Activated CD4-positive, alpha-beta memory T cell treated with anti-CD3 and anti-CD28 coated beads for 36 hours (primary cell): ENCODE data around the gene ANK3. TPM values are rescaled to one million over a fixed set of nuclear protein-coding genes. Genes with fewer than 3 reads are reported as not detected.

ENCODE experiments used
- CTCF ChIA-PET: fragments of 350-600 bp; sonication (Branson Sonifier 250); formaldehyde crosslinking; loops from one replicate; lab custom pipeline; 2021; ENCODE audit warnings: antibody characterized with exemption, inconsistent platforms; lab: Charles Lee
- POLR2A ChIA-PET: fragments of 350-600 bp; sonication (Branson Sonifier 250); formaldehyde crosslinking; loops from one replicate; lab custom pipeline; 2021; ENCODE audit warnings: antibody characterized with exemption; lab: Charles Lee
- DNase-seq: peaks from one replicate; pipeline ENCODE4 v3.0.0-alpha.2; 2020
- H3K27ac Mint-ChIP-seq: one replicate; pipeline ENCODE4 v1.8.0; 2021; ENCODE audit warnings: mixed read lengths
- H3K27me3 Mint-ChIP-seq: one replicate; pipeline ENCODE4 v1.8.0; 2021; ENCODE audit warnings: mixed read lengths
- H3K36me3 Mint-ChIP-seq: one replicate; pipeline ENCODE4 v1.8.0; 2021; ENCODE audit warnings: mixed read lengths
- H3K4me1 Mint-ChIP-seq: one replicate; pipeline ENCODE4 v1.8.0; 2021; ENCODE audit warnings: low read depth, mixed read lengths
- H3K4me3 Mint-ChIP-seq: one replicate; pipeline ENCODE4 v1.8.0; 2021; ENCODE audit warnings: mild to moderate bottlenecking, mixed read lengths
- H3K9me3 Mint-ChIP-seq: one replicate; pipeline ENCODE4 v1.8.0; 2021; ENCODE audit warnings: mixed read lengths
- intact Hi-C: fragments of 100-400 bp; cut with micrococcal nuclease; formaldehyde crosslinking; loops from one replicate; pipeline ENCODE4 v1.15.1; 2023
- total RNA-seq, 2 experiments: library from RNA; stranded (reverse); gene quantifications; one replicate each; pipeline ENCODE4 v1.2.3, GENCODE V29; 2021

Gene ANK3
- total RNA-seq, 2 experiments from 2014 or later = 18.5 to 21.2 TPM

DNA sequence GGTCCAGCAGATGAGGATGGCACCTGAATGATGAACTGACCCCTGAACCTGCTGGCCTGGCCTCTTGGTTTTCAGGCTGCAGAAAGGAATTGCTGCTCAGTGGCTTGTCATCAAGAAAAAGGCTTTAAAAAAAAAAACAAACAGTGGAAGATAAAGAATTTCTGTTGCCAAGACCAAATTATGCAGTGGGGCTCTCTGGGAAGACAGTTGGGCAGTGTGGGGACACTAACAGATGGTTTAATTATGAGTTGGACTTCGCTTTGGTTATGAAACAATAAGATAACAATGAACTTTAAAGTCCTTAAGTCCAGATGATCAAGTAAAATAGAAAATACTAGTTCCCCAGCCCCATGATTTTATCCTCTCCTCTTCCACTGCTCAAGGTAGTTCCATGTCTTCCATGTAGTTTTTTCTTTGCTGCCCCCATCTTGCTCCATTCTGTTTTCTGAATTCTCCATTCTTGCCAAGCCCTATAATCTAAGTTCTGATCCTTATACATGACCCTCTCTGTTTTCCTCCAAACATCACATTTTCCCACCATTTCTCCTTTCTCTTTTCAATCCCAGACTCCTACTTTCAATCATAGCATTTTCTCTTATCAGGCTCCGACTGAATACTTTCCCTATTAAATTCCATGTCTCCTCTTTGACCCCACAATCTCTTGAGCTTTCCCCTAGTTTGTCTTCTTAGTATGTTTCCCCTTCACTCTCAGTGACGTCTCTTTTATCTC, 52.6 kb downstream of the ANK3 start:
- no peak overlapping the region for H3K27ac Mint-ChIP-seq
- H3K36me3 Mint-ChIP-seq = no peaks in the 10 kb centered on the region
- H3K27me3 Mint-ChIP-seq = no peaks in the 10 kb centered on the region
- H3K9me3 Mint-ChIP-seq = no peaks in the 10 kb centered on the region
- ChIA-PET POLR2A (no interaction called here), CTCF (no interaction called here)
- no peak overlapping the region for H3K4me3 Mint-ChIP-seq
- intact Hi-C loops = no loop called here
- no peak for DNase-seq
- peaks cover 5% of the 10 kb centered on the region for H3K4me1 Mint-ChIP-seq

DNA sequence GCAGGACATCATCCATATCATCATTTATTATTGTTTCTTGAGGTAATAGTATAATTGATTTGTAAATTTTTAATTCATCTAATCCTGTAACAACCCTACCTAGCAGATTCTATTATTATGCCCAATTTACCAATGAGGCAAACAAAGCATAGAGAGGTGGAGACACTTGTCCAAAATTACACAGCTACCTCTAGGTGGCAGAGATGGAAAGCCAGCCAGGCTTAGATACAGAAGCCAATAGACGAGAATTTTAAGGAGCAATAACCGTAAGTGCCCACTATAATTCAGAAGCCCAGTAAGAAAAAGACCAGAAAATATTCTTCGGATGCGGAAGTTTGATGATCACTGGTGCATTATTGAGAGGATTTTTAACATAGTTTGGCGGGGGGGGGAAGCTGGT, 54.0 kb downstream of the ANK3 start:
- peaks cover 2% of the 10 kb centered on the region for H3K4me1 Mint-ChIP-seq
- intact Hi-C loops = no loop called here
- no peaks in the 10 kb centered on the region for H3K27me3 Mint-ChIP-seq
- H3K27ac Mint-ChIP-seq = no peak overlapping the region
- POLR2A ChIA-PET = no interaction called here
- H3K9me3 Mint-ChIP-seq = no peaks in the 10 kb centered on the region
- no peak overlapping the region for H3K4me3 Mint-ChIP-seq
- no peak for DNase-seq
- CTCF ChIA-PET = no interaction called here
- no peaks in the 10 kb centered on the region for H3K36me3 Mint-ChIP-seq

DNA sequence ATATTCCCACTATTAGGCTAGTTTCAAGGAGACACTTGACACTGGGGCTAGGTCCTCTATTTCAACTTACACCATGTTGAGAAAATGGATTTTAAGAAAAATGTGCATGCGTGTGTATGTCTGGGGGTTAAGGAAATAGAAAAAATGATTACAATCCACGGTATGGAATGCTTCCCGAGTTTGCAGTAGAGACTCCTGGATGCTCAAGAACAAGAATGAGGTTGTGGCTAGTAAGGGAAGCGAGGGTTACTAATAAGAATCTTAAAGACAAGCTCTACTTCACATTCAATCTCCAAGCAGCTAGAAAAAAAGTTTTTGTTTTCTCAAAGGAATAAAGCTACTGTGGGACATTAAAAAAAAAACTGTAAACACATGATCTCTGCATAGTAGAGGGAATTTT, 54.7 kb downstream of the ANK3 start:
- no peak overlapping the region for H3K27ac Mint-ChIP-seq
- no peak overlapping the region for H3K4me3 Mint-ChIP-seq
- H3K9me3 Mint-ChIP-seq = peaks cover 5% of the 10 kb centered on the region
- no peaks in the 10 kb centered on the region for H3K4me1 Mint-ChIP-seq
- intact Hi-C loops = no loop called here
- H3K27me3 Mint-ChIP-seq = no peaks in the 10 kb centered on the region
- no peaks in the 10 kb centered on the region for H3K36me3 Mint-ChIP-seq
- ChIA-PET POLR2A (no interaction called here), CTCF (no interaction called here)
- no peak for DNase-seq

DNA sequence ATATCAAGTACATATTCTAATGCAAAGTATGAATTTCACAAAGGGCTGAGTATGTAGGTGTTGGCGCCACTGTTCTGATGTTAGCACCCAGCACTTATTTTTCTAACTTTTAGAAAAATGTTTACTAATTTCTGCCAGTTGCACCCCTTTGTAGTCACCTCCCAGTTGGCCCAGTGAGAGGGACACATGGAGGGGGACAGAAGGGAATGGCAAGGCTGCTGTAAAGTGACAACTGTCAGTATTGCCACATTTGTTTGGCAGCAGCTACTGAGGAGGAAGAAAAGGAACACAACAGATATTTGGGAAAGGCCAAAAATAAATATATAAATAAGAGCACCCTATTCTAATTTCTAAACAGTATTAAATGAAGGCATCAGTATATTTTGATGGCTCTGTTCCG, 57.3 kb downstream of the ANK3 start:
- intact Hi-C loops = no loop called here
- H3K27ac Mint-ChIP-seq = no peak overlapping the region
- H3K9me3 Mint-ChIP-seq = peaks cover 12% of the 10 kb centered on the region
- CTCF ChIA-PET = no interaction called here
- no peaks in the 10 kb centered on the region for H3K4me1 Mint-ChIP-seq
- no peaks in the 10 kb centered on the region for H3K36me3 Mint-ChIP-seq
- H3K27me3 Mint-ChIP-seq = no peaks in the 10 kb centered on the region
- no peak for DNase-seq
- POLR2A ChIA-PET = no interaction called here
- H3K4me3 Mint-ChIP-seq = no peak overlapping the region

DNA sequence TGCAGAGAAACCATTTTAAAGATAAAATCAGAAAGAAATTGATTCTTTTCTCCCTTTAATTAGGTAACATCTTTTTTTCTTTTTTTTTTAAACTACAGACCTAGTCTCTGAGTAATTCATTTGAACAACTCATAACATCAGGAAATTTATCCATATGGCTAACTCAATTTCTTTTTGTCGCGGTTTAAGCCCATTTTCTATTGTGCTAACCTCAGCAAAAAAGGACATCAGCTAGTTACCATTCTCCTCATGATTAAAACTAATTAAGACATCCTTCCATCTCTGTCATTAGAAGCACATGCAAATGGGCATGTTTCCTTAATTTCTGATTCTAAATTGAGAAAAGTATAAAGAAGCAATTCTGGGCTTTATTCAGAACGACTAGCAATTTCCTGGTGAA, 57.8 kb downstream of the ANK3 start:
- Mint-ChIP-seq H3K9me3 (peaks cover 12% of the 10 kb centered on the region), H3K27ac (no peak overlapping the region), H3K36me3 (no peaks in the 10 kb centered on the region), H3K4me1 (no peaks in the 10 kb centered on the region), H3K4me3 (no peak overlapping the region), H3K27me3 (no peaks in the 10 kb centered on the region)
- CTCF ChIA-PET = no interaction called here
- DNase-seq = no peak
- POLR2A ChIA-PET = no interaction called here
- intact Hi-C loops = no loop called here

DNA sequence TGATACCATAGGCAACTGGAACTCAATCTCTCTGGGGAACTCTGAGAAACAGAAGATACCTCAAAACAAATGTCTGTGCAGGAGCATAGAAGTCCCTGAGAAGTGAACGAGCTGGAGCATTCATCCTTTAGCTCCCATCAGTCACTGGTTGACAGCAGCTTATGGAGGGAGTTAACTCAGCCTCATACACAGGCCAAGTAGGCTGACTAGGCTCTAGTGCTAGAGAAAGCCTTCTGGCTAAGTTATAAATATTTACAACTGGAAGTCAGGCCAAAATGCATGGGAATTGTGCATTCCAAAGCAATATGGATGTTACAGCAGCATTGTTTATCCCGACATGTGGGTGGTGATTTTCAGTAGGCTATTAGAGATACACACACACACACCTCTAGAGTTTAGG, 66.5 kb downstream of the ANK3 start:
- Mint-ChIP-seq H3K36me3 (no peaks in the 10 kb centered on the region), H3K9me3 (no peaks in the 10 kb centered on the region), H3K27me3 (no peaks in the 10 kb centered on the region), H3K4me3 (no peak overlapping the region), H3K27ac (no peak overlapping the region), H3K4me1 (no peaks in the 10 kb centered on the region)
- intact Hi-C loops = no loop called here
- ChIA-PET POLR2A (no interaction called here), CTCF (no interaction called here)
- no peak for DNase-seq

DNA sequence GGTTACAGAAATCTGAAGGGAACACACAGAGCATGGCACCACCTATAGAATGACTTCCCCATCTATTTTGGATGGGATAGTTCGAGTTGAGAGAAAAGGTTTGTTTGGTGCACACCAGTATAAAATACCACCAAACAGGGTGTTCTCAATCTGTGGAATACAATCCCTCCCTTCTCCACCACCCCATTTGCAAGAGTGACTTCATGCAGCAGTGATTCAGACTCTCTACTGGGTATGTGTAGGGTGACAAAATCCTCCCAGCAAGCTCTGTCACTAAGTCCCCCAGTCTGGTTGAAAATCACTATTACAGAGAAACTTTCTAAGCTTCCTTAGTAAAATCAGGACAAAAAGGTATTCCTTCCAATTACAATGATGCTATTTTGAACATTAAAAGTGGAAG, 69.0 kb downstream of the ANK3 start:
- CTCF ChIA-PET = no interaction called here
- POLR2A ChIA-PET = no interaction called here
- Mint-ChIP-seq H3K9me3 (no peaks in the 10 kb centered on the region), H3K27ac (no peak overlapping the region), H3K27me3 (no peaks in the 10 kb centered on the region), H3K4me3 (no peak overlapping the region), H3K36me3 (no peaks in the 10 kb centered on the region), H3K4me1 (peaks cover 5% of the 10 kb centered on the region)
- intact Hi-C loops = no loop called here
- no peak for DNase-seq

DNA sequence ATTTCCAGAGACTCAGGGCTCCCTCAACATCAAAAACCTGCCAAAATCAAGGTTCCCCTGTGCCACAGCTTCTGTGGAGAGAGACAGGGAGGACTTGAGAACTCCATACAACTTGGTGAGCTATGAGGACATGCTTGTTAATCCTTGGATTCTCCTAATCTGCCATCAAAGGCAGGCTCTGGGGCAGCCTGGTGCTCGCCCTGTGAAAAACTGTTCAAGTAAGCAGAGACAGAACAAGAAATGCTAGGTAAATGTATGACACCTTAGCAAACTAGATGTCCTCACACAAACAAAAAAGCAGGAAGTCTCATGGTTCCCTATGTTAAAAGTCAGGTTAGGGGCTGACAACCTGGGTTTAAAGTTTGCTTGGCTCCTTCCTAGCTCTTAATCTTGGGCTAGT, 73.6 kb downstream of the ANK3 start:
- intact Hi-C loops = no loop called here
- CTCF ChIA-PET = no interaction called here
- Mint-ChIP-seq H3K4me1 (peaks cover 29% of the 10 kb centered on the region), H3K27ac (no peak overlapping the region), H3K9me3 (no peaks in the 10 kb centered on the region), H3K27me3 (no peaks in the 10 kb centered on the region), H3K4me3 (no peak overlapping the region), H3K36me3 (no peaks in the 10 kb centered on the region)
- no peak for DNase-seq
- POLR2A ChIA-PET = interaction anchor here (0.6 kb wide), 1 partner anchor 42 kb away, joined by 3 read pairs; no protein-coding TSS in a partner anchor

DNA sequence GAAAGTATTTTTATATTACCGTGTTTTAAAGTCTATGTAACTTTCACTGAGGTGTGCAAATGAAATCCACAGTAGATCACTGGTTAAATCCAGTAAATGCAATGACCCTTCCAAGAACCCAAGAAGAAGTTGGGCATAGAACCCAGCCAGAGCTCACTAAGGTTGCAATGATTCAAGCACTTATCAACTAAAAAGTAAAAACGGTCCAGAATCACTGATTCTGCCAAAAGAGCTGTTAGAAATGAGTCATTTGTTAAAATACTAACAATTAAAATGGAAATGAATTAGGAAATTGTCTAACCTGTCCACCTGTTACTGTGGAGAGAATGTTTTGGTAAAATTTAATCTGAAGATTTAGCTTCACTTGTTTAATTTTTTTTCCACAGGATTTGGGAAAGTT, 74.4 kb downstream of the ANK3 start:
- POLR2A ChIA-PET = interaction anchor here (0.6 kb wide), 1 partner anchor 43 kb away, joined by 3 read pairs; no protein-coding TSS in a partner anchor
- H3K4me1 Mint-ChIP-seq = peaks cover 29% of the 10 kb centered on the region
- H3K4me3 Mint-ChIP-seq = no peak overlapping the region
- H3K9me3 Mint-ChIP-seq = no peaks in the 10 kb centered on the region
- no peaks in the 10 kb centered on the region for H3K27me3 Mint-ChIP-seq
- CTCF ChIA-PET = interaction anchor here (1.1 kb wide), 1 partner anchor 105 kb away, joined by 3 read pairs; no protein-coding TSS in a partner anchor
- no peaks in the 10 kb centered on the region for H3K36me3 Mint-ChIP-seq
- intact Hi-C loops = no loop called here
- no peak overlapping the region for H3K27ac Mint-ChIP-seq
- DNase-seq = no peak

DNA sequence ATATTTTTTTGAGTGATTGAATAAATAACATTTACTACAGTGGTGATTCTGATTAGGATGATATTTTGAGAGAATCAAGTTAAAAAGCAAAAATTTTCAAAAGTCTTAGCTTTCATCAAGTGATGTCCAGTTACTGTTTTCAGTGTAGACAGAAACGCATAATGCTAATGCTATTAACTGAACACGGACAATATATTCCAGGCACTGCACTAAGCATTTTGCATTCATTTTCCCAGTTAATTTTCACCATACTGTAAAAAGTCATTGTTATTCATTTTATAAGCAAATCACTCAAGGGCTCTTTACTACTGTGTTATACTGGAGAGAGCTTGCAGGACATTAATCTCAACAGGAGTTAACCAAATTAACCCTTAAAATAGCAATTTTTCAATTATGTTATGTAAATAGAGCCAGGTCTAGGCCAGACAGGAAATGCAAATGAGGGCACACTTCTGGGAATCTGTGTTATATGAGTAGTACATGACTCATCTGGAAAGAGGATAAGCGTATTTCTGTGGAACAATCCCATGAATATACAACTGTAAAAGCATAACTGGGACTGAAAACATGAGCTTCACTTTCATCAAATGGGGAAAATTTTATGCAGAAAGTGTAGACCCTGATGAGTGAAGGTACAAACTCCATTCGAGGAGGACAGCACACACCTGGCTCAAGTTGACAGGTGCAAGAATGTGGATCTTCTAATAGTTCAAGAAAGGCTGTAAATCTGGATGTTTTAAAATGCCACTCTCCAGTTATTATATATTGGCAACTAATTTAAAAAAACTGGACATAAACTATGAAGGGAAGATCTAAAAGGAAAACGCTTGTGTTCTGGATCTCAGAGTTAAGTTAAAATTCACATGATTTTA, 75.4 kb downstream of the ANK3 start:
- H3K4me1 Mint-ChIP-seq = peaks cover 32% of the 10 kb centered on the region
- no peak for DNase-seq
- POLR2A ChIA-PET = no interaction called here
- H3K36me3 Mint-ChIP-seq = no peaks in the 10 kb centered on the region
- H3K27me3 Mint-ChIP-seq = no peaks in the 10 kb centered on the region
- no peaks in the 10 kb centered on the region for H3K9me3 Mint-ChIP-seq
- H3K4me3 Mint-ChIP-seq = no peak overlapping the region
- intact Hi-C loops = no loop called here
- CTCF ChIA-PET = interaction anchor here (1.1 kb wide), 1 partner anchor 104 kb away, joined by 3 read pairs; no protein-coding TSS in a partner anchor
- no peak overlapping the region for H3K27ac Mint-ChIP-seq

DNA sequence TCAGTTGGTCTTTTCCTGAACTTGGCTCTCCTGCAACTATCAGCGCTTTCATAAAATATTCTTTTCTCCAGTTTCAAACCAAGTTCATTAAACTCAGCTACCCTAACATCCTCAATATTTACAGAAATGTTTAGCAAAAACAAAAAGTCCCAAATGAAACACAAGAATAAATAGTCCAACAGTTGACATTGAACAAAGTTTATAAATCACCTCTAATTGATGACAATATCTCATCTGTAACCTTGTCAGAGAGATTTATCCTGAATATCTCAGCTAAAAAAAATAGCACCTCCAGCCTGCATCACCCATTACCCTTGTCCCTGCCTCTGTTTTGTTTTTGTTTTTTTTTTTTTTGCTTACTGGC, 76.1 kb downstream of the ANK3 start:
- intact Hi-C loops = no loop called here
- DNase-seq = no peak
- ChIA-PET CTCF (no interaction called here), POLR2A (no interaction called here)
- peaks cover 33% of the 10 kb centered on the region for H3K4me1 Mint-ChIP-seq
- no peaks in the 10 kb centered on the region for H3K36me3 Mint-ChIP-seq
- H3K27ac Mint-ChIP-seq = no peak overlapping the region
- H3K27me3 Mint-ChIP-seq = no peaks in the 10 kb centered on the region
- H3K9me3 Mint-ChIP-seq = no peaks in the 10 kb centered on the region
- H3K4me3 Mint-ChIP-seq = no peak overlapping the region

DNA sequence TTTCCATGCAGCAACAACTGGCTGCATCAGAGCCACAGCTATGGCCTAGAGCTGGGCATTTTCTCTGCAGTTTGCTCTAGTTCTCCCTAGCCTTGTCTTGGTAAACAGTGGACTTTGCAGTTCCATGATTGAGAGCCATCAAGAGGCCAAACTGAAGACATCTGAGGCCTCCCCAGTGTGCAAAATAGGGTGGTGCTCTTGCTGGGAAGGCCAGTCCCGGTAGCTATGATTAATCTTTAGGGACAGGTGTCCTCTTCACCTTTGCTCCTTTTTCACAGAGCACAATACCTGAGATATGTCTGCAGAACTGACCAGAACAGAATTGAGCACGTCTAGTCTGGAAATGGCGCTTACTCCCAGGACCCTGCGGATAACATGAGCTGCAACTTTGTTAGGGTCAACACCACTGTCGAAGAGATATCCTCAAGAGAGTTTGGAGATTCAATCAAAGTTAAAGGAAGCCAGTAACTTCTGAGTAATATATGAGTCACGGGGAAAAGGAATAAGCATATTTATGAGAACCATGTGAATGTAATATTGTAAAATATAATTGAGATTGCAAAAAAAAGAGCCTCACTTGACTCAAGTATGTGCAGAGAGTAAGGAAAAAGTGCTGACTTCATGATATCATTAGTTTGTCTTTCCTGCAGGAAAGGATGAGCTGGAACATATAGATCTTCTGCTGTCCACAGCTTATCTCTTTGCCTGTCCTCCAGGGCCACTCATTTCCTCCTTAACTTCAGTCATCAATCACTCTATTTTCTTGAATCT, 76.7 kb downstream of the ANK3 start:
- ChIA-PET CTCF (no interaction called here), POLR2A (no interaction called here)
- intact Hi-C loops = no loop called here
- Mint-ChIP-seq H3K4me3 (no peak overlapping the region), H3K9me3 (no peaks in the 10 kb centered on the region), H3K27ac (no peak overlapping the region), H3K4me1 (peaks cover 33% of the 10 kb centered on the region), H3K36me3 (peaks cover under 1% of the 10 kb centered on the region), H3K27me3 (no peaks in the 10 kb centered on the region)
- DNase-seq = no peak
